HFFc6 (cell line): ENCODE results near the gene DDIAS. TPM values are rescaled to one million over a fixed set of nuclear protein-coding genes. Genes with fewer than 3 reads are reported as not detected.

ENCODE experiments used
- DNase-seq: peaks from one replicate; pipeline ENCODE4 v3.0.0-alpha.2; 2018
- H3K27ac Mint-ChIP-seq: 2 replicates; pipeline ENCODE4 v1.8.0; 2020; ENCODE audit warnings: mild to moderate bottlenecking, mixed read lengths
- H3K27me3 Mint-ChIP-seq: 2 replicates; pipeline ENCODE4 v1.8.0; 2021; ENCODE audit warnings: mild to moderate bottlenecking, moderate library complexity, mixed read lengths; ENCODE audit not compliant: insufficient read depth
- H3K36me3 Mint-ChIP-seq: 2 replicates; pipeline ENCODE4 v1.8.0; 2021; ENCODE audit warnings: low read depth, mixed read lengths
- H3K4me1 Mint-ChIP-seq: 2 replicates; pipeline ENCODE4 v1.8.0; 2020; ENCODE audit warnings: low read depth, mixed read lengths
- H3K4me3 Mint-ChIP-seq: 2 replicates; pipeline ENCODE4 v1.8.0; 2020; ENCODE audit warnings: mild to moderate bottlenecking, moderate library complexity, mixed read lengths
- H3K9me3 Mint-ChIP-seq: 2 replicates; pipeline ENCODE4 v1.8.0; 2020; ENCODE audit warnings: mild to moderate bottlenecking, mixed read lengths
- total RNA-seq, 6 experiments: library from RNA; stranded (reverse); fragmentation: NEBNext Ultra II Directional; extraction: Animal tissue kit (Norgen Biotek cat#: 25700); gene quantifications; 2 replicates in 1 of 6; 3 replicates in 5 of 6; pipeline ENCODE4 v1.2.3, GENCODE V29; 2021
- TF ChIP-seq, protein P1 (sequence below): fragments of 200-600 bp; sonication (generic); IDR thresholded peaks from 2 replicates; pipeline ENCODE4 v1.5.0; 2021; ENCODE audit warnings: antibody characterized with exemption, mild to moderate bottlenecking

Gene DDIAS
- total RNA-seq, 6 experiments from 2014 or later = 4.7 to 9.7 (median 8.4) TPM

DNA sequence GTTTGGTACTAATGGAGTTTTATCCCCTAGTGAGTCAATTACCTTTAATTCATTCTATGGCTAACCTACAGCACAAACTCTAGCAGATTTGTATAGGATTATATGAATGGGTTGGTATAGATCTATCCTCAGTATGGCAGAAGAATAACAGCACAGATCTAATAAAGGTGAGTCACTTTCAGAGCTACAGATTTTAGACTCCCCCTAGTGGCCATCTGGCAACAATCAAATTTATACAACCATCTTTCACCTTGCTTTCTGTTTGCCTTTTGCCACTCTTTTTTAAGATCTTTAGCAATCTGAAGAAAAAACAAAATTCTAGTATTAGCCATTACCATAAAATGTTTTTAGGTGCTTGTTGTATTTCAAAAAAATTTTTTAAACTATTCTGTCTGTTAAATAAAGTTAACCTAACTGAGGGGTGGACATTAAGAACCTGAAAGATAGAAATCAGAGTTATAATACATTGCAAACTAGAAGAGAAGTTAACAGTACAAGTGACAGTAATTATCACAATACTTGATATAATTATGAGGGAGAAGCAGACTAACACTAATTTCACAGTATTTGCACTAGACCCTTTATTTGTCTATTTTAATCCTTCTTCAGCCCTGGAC is 25.8 kb downstream of the DDIAS start:
- H3K9me3 Mint-ChIP-seq = no peaks in the 10 kb centered on the region
- no peak overlapping the region for H3K27ac Mint-ChIP-seq
- DNase-seq = peak; percentile 54
- peaks cover 20% of the 10 kb centered on the region for H3K4me1 Mint-ChIP-seq
- TF ChIP-seq, protein P1, sequence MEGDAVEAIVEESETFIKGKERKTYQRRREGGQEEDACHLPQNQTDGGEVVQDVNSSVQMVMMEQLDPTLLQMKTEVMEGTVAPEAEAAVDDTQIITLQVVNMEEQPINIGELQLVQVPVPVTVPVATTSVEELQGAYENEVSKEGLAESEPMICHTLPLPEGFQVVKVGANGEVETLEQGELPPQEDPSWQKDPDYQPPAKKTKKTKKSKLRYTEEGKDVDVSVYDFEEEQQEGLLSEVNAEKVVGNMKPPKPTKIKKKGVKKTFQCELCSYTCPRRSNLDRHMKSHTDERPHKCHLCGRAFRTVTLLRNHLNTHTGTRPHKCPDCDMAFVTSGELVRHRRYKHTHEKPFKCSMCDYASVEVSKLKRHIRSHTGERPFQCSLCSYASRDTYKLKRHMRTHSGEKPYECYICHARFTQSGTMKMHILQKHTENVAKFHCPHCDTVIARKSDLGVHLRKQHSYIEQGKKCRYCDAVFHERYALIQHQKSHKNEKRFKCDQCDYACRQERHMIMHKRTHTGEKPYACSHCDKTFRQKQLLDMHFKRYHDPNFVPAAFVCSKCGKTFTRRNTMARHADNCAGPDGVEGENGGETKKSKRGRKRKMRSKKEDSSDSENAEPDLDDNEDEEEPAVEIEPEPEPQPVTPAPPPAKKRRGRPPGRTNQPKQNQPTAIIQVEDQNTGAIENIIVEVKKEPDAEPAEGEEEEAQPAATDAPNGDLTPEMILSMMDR = peak; percentile 96
- no peaks in the 10 kb centered on the region for H3K27me3 Mint-ChIP-seq
- H3K36me3 Mint-ChIP-seq = no peaks in the 10 kb centered on the region
- no peak overlapping the region for H3K4me3 Mint-ChIP-seq

DNA sequence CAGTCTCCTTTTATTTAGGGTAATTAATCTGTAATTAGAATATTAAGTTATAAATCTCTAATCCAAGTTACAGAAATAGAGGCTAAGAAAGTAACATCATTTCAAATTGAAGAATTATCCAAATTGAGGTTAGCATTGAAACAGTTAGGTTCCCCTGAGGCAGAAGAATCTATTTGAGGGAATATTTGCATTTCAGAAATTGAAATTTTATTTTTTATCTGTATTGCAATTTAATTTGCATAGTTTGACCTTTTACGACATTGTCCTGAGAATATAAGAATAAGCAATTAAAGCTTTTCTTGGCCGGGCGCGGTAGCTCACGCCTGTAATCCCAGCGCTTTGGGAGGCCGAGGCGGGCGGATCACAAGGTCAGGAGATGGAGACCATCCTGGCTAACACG is 27.6 kb downstream of the DDIAS start:
- Mint-ChIP-seq H3K27me3 (no peaks in the 10 kb centered on the region), H3K4me1 (peaks cover 3% of the 10 kb centered on the region), H3K9me3 (no peaks in the 10 kb centered on the region), H3K4me3 (no peak overlapping the region), H3K27ac (no peak overlapping the region), H3K36me3 (no peaks in the 10 kb centered on the region)
- no peak for DNase-seq
- TF ChIP-seq, protein P1 = no peak

DNA sequence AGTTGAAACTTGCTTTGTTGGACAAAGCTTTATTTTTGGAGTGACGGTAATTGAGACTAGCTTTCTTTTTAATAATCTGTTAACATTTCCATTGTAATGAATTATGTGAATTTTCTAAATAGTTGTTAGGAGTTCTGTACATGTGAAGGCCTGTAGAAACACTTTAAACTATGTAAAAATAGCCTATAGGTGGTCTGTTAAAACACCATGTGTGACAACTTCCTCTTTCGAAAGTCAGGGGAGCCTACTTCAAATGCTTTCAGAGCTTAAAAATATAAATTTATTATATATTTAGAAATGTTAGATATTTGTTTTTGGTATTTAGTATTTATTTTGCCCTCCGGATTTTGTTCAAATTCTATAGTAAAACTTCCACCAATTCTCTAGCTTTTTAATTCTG is 28.7 kb downstream of the DDIAS start:
- Mint-ChIP-seq H3K4me1 (no peaks in the 10 kb centered on the region), H3K4me3 (no peak overlapping the region), H3K36me3 (no peaks in the 10 kb centered on the region), H3K27ac (no peak overlapping the region), H3K9me3 (no peaks in the 10 kb centered on the region), H3K27me3 (no peaks in the 10 kb centered on the region)
- DNase-seq = no peak
- TF ChIP-seq, protein P1 = no peak

DNA sequence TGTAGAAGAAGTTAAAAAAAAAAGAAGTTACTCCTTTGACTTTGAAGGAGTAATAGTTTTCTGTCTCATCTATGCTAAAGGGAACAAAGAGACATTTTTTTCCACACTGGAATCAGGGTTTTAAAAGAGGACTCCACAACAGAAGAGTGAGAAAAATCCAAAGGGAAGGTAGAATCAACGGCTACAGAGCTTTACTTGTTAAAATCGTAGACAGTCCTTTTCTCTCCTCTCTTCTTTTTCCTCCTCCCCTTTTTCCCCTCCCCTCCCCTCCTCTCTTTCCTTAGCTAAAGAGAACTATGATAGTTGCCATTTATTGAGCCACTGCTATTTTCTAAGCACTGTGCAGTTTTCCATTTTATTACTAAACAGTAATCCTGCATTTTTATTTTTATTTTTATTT is 29.2 kb downstream of the DDIAS start:
- DNase-seq = no peak
- H3K36me3 Mint-ChIP-seq = no peaks in the 10 kb centered on the region
- no peaks in the 10 kb centered on the region for H3K9me3 Mint-ChIP-seq
- no peaks in the 10 kb centered on the region for H3K27me3 Mint-ChIP-seq
- no peak overlapping the region for H3K4me3 Mint-ChIP-seq
- no peak overlapping the region for H3K27ac Mint-ChIP-seq
- H3K4me1 Mint-ChIP-seq = no peaks in the 10 kb centered on the region
- TF ChIP-seq, protein P1 = no peak

DNA sequence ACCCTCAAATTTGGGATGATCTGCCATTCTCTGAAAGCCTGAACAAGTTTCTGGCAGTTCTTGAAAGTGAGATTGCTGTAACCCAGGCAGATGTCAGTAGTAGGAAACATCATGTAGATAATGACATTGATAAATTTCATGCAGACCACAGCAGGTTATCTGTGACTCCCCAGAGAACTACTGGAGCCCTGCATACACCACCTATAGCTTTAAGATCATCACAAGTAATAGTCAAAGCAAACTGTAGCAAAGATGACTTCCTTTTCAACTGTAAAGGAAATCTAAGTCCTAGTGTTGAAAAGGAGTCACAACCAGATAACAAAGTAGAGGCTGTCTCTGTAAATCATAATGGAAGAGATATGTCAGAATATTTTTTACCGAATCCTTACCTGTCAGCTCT is 31.0 kb downstream of the DDIAS start:
- no peak overlapping the region for H3K4me3 Mint-ChIP-seq
- TF ChIP-seq, protein P1 = no peak
- H3K27ac Mint-ChIP-seq = no peak overlapping the region

DNA sequence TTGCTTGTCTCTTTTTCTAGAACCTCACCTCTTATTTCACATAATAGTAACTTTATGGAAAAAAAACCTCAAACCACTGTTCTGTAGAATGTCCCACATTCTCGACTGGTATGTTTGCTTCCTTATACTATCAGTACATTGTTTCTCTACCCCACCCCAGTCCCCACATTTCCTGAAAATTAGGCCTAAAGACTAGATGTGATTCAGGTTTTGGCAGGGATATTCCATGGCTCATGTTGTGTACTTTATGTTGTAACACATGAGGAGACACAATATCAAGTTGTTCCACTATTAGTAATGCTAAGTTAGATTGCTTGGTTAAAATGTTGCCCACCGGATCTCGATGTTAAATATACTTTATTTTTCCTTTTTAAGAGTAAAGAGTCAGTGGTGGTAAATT is 34.7 kb downstream of the DDIAS start:
- Mint-ChIP-seq H3K4me3 (no peak overlapping the region), H3K36me3 (no peaks in the 10 kb centered on the region), H3K27ac (no peak overlapping the region), H3K4me1 (no peaks in the 10 kb centered on the region), H3K9me3 (no peaks in the 10 kb centered on the region), H3K27me3 (no peaks in the 10 kb centered on the region)
- TF ChIP-seq, protein P1 = no peak
- DNase-seq = no peak

More for the DNA sequence above, 31.0 kb downstream of the DDIAS start:
- H3K27me3 Mint-ChIP-seq = no peaks in the 10 kb centered on the region
- no peaks in the 10 kb centered on the region for H3K4me1 Mint-ChIP-seq
- no peak for DNase-seq
- H3K36me3 Mint-ChIP-seq = no peaks in the 10 kb centered on the region
- H3K9me3 Mint-ChIP-seq = no peaks in the 10 kb centered on the region
